ENCODE results near the gene BTBD7. TPM values are rescaled to one million over a fixed set of nuclear protein-coding genes. Genes with fewer than 3 reads are reported as not detected.

BTBD7 gene
- total RNA-seq, 1 donor from 2014 or later = 45.9 TPM

DNA sequence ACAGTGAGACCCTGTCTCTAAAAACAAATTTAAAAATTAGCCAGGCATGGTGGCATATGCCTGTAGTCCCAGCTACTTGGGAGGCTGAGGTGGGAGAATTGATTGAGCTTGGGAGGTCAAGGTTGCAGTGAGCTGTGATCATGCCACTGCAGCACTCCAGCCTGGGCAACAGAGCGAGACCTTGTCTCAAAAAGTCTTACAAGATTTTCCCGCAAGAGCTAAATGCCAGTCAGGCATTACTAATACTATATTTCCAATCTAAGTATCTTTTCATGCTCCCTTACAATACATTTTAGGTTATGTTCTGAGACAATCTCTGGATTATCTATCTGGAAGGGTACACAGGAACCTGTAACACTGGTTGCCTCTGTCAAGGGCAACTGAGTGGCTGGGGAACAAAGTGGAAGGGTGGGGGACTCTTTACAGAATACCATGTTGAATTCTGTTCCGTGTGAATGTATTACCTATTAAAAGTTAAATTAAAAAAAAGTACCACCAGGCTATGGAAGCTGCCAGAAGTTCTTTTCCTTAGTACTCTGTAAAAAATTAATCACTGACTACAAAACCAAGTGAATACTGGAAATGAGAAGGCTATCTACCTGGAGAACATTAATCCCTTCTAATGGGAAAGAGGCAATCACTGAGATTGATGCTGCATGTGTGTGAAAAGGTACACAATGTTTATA lies 56.7 kb downstream of the BTBD7 start:
- Mint-ChIP-seq H3K9me3 (ENCODE audit: unreplicated experiment) (no peaks in the 10 kb centered on the region), H3K36me3 (ENCODE audit: unreplicated experiment) (peaks cover 4% of the 10 kb centered on the region), H3K4me1 (ENCODE audit: unreplicated experiment) (peaks cover 12% of the 10 kb centered on the region), H3K4me3 (ENCODE audit: unreplicated experiment) (no peak overlapping the region), H3K27me3 (ENCODE audit: unreplicated experiment) (no peaks in the 10 kb centered on the region), H3K27ac (ENCODE audit: unreplicated experiment) (no peak overlapping the region)
- no peak for DNase-seq (ENCODE audit: extremely low spot score, unreplicated experiment)
- no peak for TF ChIP-seq CTCF (IDR thresholded peaks at IDR 0.05)

- H3K27ac Mint-ChIP-seq (ENCODE audit: unreplicated experiment) = no peak overlapping the region
- H3K4me1 Mint-ChIP-seq (ENCODE audit: unreplicated experiment) = peaks cover 20% of the 10 kb centered on the region
- no peak for TF ChIP-seq CTCF (IDR thresholded peaks at IDR 0.05)
- H3K4me3 Mint-ChIP-seq (ENCODE audit: unreplicated experiment) = no peak overlapping the region
- no peak for DNase-seq (ENCODE audit: extremely low spot score, unreplicated experiment)
- H3K9me3 Mint-ChIP-seq (ENCODE audit: unreplicated experiment) = no peaks in the 10 kb centered on the region
- H3K36me3 Mint-ChIP-seq (ENCODE audit: unreplicated experiment) = peaks cover 6% of the 10 kb centered on the region
- H3K27me3 Mint-ChIP-seq (ENCODE audit: unreplicated experiment) = no peaks in the 10 kb centered on the region
These were observed 58.6 kb downstream of the BTBD7 start for GRCh38 chr14:93274055-93274806.

- Mint-ChIP-seq H3K27me3 (ENCODE audit: unreplicated experiment) (no peaks in the 10 kb centered on the region), H3K4me3 (ENCODE audit: unreplicated experiment) (no peak overlapping the region), H3K36me3 (ENCODE audit: unreplicated experiment) (peaks cover 6% of the 10 kb centered on the region), H3K4me1 (ENCODE audit: unreplicated experiment) (peaks cover 8% of the 10 kb centered on the region), H3K9me3 (ENCODE audit: unreplicated experiment) (no peaks in the 10 kb centered on the region), H3K27ac (ENCODE audit: unreplicated experiment) (no peak overlapping the region)
- DNase-seq (ENCODE audit: extremely low spot score, unreplicated experiment) = no peak
- TF ChIP-seq CTCF (IDR thresholded peaks at IDR 0.05) = no peak
These were observed 61.7 kb downstream of the BTBD7 start for GRCh38 chr14:93271111-93271510.

GRCh38 chr14:93269341-93270068 lies 63.3 kb downstream of the BTBD7 start:
- no peak for DNase-seq (ENCODE audit: extremely low spot score, unreplicated experiment)
- H3K9me3 Mint-ChIP-seq (ENCODE audit: unreplicated experiment) = no peaks in the 10 kb centered on the region
- H3K36me3 Mint-ChIP-seq (ENCODE audit: unreplicated experiment) = peaks cover 3% of the 10 kb centered on the region
- H3K4me3 Mint-ChIP-seq (ENCODE audit: unreplicated experiment) = no peak overlapping the region
- H3K27me3 Mint-ChIP-seq (ENCODE audit: unreplicated experiment) = no peaks in the 10 kb centered on the region
- peaks cover 8% of the 10 kb centered on the region for H3K4me1 Mint-ChIP-seq (ENCODE audit: unreplicated experiment)
- no peak for TF ChIP-seq CTCF (IDR thresholded peaks at IDR 0.05)
- H3K27ac Mint-ChIP-seq (ENCODE audit: unreplicated experiment) = peak overlapping the region; percentile 32

DNA sequence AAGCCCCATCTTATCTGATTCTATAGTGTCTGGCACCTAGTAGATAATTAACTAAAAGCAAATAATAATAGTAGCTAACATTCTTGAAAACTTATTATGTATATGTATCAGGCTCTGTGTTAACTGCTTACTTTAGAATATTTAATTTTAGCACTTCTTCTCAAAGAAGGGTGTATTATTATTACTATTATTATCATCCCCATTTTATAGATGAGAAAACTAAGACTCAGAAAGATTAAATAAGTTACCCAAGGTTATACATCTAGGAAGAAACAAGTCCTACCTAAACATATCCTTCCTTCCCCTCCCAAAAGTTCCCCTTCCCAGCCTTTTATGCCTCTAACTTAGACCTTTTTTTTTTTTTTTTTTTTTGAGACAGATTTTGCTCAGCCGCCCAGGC lies 64.4 kb downstream of the BTBD7 start:
- H3K27ac Mint-ChIP-seq (ENCODE audit: unreplicated experiment) = no peak overlapping the region
- no peak overlapping the region for H3K4me3 Mint-ChIP-seq (ENCODE audit: unreplicated experiment)
- no peaks in the 10 kb centered on the region for H3K9me3 Mint-ChIP-seq (ENCODE audit: unreplicated experiment)
- no peak for DNase-seq (ENCODE audit: extremely low spot score, unreplicated experiment)
- peaks cover 8% of the 10 kb centered on the region for H3K4me1 Mint-ChIP-seq (ENCODE audit: unreplicated experiment)
- peaks cover 4% of the 10 kb centered on the region for H3K36me3 Mint-ChIP-seq (ENCODE audit: unreplicated experiment)
- no peaks in the 10 kb centered on the region for H3K27me3 Mint-ChIP-seq (ENCODE audit: unreplicated experiment)
- no peak for TF ChIP-seq CTCF (IDR thresholded peaks at IDR 0.05)

All from osteocyte (in vitro differentiated cells).